HG03135 (cell line): ENCODE results near the gene CST3.
"Not testable (repeated sequence)": the region's sequence is repeated elsewhere in the genome, so short reads cannot be mapped to it uniquely, and the experiment has no call there.

Source experiments
- ATAC-seq: cut with Tn5 transposase; IDR thresholded peaks from one replicate; pipeline ENCODE4 v1.9.1; 2021; ENCODE audit warnings: mild to moderate bottlenecking, moderate library complexity; ENCODE audit not compliant: unreplicated experiment

CST3 gene

GRCh38 chr20:23644164-23644563 is 6.4 kb upstream of the CST3 start:
- no peak for ATAC-seq

DNA sequence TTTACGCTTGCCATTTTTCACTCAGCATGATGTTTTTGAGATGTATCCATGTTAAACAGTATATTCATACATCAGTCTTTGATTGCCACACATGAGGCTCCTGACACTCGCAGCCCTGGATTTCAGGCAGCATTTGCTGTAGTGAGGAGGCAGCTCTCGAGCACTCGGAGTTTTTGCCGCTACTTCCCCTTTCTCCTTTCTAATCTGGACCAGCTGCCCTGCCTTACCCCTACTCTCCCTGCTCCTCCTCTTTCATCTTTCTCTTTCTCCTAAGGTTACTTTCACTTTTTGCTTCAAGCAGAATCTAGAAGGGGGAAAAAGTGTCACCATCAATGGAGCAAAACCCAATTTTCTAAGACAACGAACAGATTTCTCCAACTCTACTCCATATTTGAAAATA is 5.9 kb upstream of the CST3 start:
- no peak for ATAC-seq

GRCh38 chr20:23641936-23642751 is 4.4 kb upstream of the CST3 start:
- ATAC-seq: no peak

DNA sequence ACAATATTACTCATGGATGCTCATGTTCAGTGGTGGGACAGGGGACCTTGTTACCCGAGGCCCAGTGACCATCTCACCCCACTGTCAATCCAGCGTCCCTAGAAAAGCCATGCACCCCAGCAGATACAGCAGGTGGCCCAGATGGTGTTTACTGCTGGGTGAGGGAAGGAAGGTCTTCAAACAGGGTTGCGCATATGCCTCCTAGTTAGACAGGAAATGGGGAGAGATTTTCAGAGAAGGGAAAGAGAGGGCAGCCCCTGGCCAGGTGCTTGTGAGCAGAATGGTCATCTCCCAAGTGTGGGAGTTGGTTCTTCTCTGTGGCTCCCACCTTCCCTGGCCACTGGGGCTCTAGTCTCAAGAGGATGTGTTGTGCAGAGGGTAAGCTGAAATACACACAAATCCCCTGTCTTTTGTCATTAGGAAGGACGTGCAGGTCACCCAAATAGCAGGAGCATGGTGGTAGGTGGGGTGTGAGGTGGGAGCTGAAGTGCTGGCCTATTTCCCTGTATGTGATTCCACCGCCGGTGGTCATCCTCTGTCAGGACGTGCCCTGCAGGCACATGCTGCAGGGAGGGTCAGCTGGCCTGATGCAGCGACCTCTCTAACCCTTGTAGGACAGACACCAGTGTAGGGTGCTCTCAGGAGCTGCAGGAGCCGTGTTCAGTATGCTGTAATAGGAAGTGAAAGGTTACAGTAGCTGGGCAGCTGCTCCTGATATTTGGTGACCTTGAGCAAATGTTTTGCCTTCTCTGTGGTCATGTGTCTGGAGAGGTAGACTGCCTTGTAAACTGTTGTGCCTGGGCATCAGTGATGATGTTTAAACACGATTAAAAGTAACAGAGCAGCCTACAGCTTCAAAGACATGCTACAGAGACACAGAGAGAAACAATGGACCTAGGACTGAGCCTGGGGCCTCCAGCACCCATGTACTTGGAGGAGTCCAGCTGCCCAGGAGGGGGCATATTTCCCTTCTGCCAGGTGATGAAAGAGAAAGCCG is 3.2 kb upstream of the CST3 start:
- no peak for ATAC-seq

DNA sequence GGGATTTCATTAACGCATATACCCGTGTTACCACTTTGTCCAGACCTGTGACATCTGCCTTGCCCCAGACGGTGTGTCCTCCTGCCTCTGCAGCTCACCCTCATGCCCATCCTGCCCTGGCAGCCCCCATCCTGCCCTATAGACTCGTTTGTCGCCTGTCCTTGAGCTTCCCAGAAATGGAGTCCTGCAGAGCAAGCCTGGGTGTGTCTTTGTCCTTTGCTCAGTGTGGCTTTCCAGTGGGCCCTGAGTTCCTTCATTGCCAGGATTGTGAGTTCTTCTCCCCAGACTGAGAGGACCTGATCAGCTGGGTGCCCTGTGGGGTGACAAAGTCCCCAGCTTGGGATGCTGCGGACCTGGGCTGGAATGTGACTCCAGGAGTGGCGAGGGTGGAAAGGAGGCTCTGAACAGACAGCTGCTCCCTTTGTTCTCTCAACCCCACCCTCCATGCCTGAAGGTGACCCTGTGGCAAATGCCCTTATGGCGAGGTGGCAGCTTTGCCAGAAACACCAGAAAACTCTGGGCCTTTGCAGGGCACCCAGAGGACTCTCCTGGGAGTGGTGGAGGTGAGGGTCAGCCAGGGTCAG is 2.4 kb upstream of the CST3 start:
- ATAC-seq: no peak

- no peak for ATAC-seq
Observed at GRCh38 chr20:23639490-23639958, 1.8 kb upstream of the CST3 start.

DNA sequence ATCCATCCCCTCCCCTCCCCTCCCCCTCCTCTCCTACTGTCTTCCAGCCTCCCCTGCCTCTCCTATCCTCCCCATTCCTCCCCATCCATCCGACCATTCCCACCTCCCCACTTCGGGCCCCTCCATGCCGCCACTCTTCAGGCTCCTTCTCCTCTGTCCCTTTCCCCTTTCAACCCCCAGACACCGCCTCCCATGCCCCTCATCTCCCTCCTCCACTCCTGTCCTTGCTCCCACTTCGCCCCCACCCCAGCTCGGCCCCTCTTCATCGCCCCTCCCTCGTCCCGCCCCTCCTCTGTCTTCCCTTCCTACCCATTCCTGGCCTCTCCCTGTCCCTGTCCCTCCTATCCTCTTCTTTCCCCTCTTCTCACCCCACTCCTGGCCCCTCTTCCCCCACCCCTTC is 554 bp upstream of the CST3 start:
- ATAC-seq: no peak

DNA sequence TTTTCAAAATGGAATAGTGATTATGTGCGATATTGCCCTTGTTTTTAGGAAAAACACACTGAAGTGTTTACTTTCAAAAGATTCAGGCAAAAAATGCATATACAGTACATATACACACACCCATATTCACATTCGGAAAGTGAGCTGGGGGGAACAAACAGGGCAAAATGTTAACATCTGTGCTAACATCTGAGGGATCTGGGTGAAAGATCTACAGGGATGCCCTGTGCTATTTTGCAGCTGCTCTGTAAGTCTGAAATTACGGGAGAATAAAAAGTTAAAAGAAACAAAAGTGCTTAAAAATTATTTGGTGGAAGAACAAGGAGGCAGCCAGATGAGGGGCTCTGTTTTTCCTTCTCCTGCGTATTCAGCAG is 860 bp downstream of the CST3 start:
- ATAC-seq: no peak

DNA sequence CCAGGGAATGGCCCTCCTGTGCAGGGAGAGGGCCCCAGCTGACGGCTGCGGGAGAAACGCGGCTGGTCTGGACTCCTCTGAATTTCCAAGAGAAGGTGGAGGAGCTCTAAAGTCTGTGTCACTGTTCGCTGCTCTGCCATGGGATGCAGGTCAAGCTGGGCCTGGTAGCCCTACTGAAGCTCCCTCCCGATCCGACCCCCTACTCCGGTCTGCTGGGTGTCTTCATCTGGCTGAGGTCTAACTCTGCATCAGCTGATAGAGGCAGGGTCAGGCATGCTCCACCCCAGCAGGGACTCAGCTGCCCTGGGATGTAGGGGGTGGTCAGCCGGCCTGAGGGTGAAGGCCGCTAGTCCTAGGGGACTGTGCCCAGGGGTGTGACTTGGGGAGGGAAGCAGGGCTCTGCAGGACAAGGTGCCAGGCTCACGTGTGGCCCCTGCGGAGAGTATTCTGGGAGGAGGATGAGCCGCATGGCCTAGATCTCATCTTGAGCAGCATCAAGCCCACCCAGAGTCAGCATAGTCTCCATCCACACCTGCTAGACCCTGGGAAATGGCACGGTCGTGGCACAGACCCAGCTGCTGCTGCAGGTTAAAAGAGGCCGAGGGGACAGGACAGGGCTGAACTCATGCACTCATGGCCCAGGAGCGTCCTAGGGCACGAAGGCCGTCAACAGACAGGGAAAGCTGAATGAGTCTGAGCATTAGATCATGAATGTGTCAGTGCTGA is 1.4 kb downstream of the CST3 start:
- ATAC-seq: no peak

DNA sequence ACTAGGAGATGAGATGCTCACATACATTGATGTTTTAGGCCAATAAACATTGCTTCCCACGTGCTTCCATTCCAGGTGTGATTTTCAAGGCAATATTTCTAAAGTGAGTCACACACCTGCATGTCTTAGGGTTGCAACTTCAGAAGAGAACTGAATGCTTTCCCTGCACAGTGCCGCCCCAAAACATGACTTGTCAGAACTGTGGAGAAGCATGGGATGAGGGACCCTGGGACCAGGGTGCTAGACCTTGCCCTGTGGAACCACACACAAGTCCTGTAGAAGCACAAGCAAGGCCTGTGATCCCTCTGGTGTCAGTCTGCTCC is 2.0 kb downstream of the CST3 start:
- ATAC-seq: not testable (repeated sequence)

DNA sequence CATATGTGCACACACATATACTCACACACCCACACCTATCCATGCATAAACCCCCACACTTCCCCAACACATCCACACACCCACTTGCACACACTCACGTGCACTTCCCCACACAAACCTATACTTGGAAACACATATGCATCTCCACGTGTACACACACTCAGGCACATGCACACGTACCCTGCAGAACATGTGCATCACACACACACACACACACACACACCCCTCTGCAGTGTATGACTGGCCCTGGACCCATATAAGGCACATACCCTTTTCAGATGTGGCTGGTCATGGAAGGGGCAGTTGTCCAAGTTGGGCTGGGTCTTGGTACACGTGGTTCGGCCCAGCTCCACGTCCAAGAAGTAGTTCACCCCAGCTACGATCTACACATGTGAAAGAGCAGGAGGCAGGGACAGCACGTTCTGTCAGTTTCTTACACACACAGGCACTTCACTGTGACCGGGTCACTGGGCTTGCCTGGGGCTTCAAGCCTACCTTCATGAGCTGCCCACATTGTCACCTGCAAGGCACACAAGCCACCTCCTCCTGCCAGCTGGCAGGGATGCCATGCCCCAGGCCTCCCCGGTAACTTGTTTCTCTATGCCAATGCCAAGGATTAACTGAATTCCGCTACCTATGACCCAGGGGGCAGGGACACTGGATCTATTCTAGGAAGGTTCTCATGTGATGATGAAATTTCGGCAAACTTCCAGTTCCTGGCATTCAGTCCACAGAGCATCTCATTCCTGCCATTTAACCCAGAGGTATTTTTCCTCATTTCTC is 2.6 kb downstream of the CST3 start:
- ATAC-seq: no peak

GRCh38 chr20:23634044-23634801 is 3.5 kb downstream of the CST3 start:
- ATAC-seq: no peak

DNA sequence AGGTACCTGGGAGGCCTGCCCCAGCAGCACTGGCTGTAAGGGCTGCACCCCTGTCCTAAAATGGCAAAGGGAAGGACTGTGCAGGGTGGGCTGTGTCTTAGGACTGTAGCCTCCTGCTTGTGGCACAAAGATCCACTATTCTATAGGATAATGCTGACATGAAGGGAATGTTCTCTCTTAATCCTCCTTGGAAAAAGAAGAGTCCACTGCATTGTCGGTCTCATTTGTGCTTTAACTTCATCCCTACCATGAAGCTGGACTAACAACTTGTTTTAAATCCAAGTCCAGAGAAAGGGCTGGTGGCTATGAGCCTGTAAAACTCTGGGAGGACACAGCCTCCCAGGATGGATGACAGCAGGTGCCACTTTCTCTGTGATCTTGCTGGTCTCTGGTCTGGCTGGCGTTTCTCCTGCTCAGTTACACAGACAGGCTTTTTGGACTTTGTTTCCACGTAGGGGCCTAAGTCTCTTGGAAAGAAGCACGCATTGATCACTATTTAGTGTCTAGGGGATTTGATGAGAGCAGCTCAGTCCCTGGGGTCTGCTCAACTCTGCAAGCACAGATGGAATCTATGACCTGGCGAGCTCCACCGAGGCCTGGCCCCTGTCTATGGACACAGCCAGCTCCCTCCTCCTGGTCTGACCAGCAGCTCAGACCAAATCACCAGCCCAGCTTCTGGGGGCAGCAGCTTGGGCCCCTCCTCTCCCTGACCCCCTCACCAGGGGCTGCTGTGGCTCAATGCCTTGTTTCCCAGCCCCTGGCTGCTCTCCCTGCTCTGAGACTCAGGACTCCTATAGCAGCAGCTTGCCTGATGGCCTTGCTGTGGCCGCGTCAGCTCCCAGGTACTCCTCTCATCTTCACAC is 4.8 kb downstream of the CST3 start:
- ATAC-seq: no peak

- no peak for ATAC-seq
Observed at GRCh38 chr20:23631981-23632710, 5.6 kb downstream of the CST3 start.

DNA sequence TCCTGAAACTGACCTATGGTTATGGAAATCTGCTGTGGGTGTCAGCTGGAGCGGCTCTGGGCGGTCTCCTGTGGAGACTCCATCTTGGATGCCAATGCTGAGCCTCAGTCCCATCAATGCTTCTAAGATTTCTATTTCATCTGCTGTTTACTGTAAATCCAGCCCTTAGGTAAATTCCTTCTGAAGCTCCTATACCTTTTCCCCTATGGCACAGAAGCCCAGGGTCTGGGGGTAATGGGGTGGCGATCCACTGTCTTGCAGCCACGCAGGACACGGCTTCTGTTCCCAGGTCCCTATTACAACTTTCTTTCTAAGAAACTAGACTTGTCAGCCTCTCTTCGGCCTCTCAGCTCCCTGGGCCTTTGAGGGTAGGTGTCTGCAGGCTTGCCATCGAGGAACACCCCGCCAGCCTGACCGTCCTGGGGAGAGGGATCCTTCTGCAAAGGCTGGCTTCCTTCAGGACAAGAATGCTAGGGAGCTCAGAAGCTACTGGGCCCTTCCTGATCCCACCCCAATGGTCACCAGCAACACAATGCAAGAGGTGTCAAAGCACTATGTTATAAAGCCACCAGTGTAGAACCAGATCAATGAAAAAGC is 6.4 kb downstream of the CST3 start:
- no peak for ATAC-seq

GRCh38 chr20:23630392-23630849 is 7.3 kb downstream of the CST3 start:
- ATAC-seq: no peak
